ENCODE measurements around the gene DIPK1A.

Gene DIPK1A

GRCh38 chr1:92992877-92993276 lies 31.6 kb upstream of the DIPK1A start:
- TF ChIP-seq CREB1 (IDR thresholded peaks at IDR 0.05; ENCODE audit: low read depth), result no peak
- no peak for TF ChIP-seq EP300 (IDR thresholded peaks at IDR 0.05; ENCODE audit: borderline replicate concordance)
- TF ChIP-seq TAF1 (IDR thresholded peaks at IDR 0.05; ENCODE audit: low read depth), result no peak
- TF ChIP-seq TEAD4 (IDR thresholded peaks at IDR 0.05), result no peak
- TF ChIP-seq CEBPB (IDR thresholded peaks at IDR 0.05), result no peak
- TF ChIP-seq, protein P1, sequence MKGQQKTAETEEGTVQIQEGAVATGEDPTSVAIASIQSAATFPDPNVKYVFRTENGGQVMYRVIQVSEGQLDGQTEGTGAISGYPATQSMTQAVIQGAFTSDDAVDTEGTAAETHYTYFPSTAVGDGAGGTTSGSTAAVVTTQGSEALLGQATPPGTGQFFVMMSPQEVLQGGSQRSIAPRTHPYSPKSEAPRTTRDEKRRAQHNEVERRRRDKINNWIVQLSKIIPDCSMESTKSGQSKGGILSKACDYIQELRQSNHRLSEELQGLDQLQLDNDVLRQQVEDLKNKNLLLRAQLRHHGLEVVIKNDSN (IDR thresholded peaks at IDR 0.05), result no peak

DNA sequence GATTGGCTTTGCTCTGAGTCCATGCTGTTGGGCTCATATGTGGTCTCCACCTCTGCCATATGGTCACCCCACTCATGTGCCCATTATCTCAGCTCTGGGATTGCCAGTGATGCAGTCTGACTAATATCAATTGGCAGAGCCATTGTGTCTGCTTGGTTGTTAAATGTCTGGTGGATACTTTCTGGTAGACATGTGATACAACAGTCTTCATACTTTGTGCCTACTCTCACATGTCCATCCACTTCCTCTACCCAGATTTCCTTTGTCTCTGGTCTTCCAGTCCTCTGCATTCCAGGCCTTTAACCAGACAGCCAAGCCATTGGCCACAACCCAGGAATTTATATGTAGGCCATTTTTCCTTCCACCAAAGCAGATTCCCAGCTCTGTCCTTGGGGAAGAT lies 30.8 kb upstream of the DIPK1A start:
- no peak for TF ChIP-seq NFIC (IDR thresholded peaks at IDR 0.05)
- TF ChIP-seq ZBTB7A (IDR thresholded peaks at IDR 0.05; ENCODE audit: low read depth), result no peak
- TF ChIP-seq EGR1 (IDR thresholded peaks at IDR 0.05), result no peak
- TF ChIP-seq MAX (IDR thresholded peaks at IDR 0.05), result no peak
- no peak for TF ChIP-seq TCF12 (IDR thresholded peaks at IDR 0.05; ENCODE audit: low read depth)
- no peak for TF ChIP-seq RAD21 (IDR thresholded peaks at IDR 0.05; ENCODE audit: low read depth)

DNA sequence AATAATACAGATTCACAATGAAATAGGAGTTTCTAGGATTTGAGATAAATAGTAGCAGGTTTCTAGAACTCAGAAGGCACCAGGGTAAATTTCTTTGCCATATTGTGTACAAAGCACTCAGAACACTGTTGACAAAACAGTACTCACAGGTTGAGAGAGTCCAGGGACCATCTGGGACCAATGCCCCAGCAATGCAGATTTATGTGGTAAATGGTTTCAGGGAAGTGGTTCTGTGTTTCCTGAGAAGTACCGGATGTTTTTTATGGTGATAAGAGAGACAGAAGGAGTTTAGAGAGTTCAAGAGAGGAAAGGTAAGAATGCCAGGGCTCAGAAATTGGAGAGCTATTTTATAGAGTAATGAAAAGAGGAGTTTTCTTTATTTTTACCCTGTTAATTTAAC lies 29.6 kb upstream of the DIPK1A start:
- TF ChIP-seq NFIC (IDR thresholded peaks at IDR 0.05) (no peak), CEBPB (IDR thresholded peaks at IDR 0.05) (no peak), EP300 (IDR thresholded peaks at IDR 0.05; ENCODE audit: borderline replicate concordance) (no peak), MAX (IDR thresholded peaks at IDR 0.05) (no peak), TCF12 (IDR thresholded peaks at IDR 0.05; ENCODE audit: low read depth) (no peak), CREB1 (IDR thresholded peaks at IDR 0.05; ENCODE audit: low read depth) (no peak), ZBTB7A (IDR thresholded peaks at IDR 0.05; ENCODE audit: low read depth) (no peak), EGR1 (IDR thresholded peaks at IDR 0.05) (no peak), YY1 (IDR thresholded peaks at IDR 0.05; ENCODE audit: low read depth) (no peak), RAD21 (IDR thresholded peaks at IDR 0.05; ENCODE audit: low read depth) (no peak), FOXM1 (IDR thresholded peaks at IDR 0.05; ENCODE audit: borderline replicate concordance, low read depth) (no peak), TAF1 (IDR thresholded peaks at IDR 0.05; ENCODE audit: low read depth) (no peak), TEAD4 (IDR thresholded peaks at IDR 0.05) (no peak), REST (IDR thresholded peaks at IDR 0.05; ENCODE audit: low read depth) (no peak)
- TF ChIP-seq, protein P1 (IDR thresholded peaks at IDR 0.05), result no peak

- TF ChIP-seq, protein P1 (IDR thresholded peaks at IDR 0.05), result no peak
These were observed 28.8 kb upstream of the DIPK1A start for GRCh38 chr1:92989936-92990583.

DNA sequence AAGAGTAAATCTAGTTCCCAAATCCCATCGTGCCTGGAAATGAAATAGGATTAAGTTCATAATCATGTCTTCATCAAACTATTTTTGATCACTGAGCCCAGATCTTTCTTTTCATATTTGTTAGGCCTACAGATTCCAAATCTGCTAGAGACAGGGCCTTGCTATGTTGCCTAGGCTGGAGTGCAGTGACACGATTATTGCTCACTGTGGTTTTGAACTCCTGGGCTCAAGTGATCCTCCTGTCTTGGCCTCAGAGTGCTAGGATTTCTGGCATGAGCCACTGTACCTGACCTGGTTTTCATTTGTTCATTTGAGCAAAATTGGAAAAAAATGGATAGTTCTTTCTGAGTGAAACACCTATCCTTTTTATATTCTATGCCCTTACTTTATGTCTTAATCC lies 28.0 kb upstream of the DIPK1A start:
- TF ChIP-seq RAD21 (IDR thresholded peaks at IDR 0.05; ENCODE audit: low read depth) (no peak), NFIC (IDR thresholded peaks at IDR 0.05) (no peak), EP300 (IDR thresholded peaks at IDR 0.05; ENCODE audit: borderline replicate concordance) (no peak), CREB1 (IDR thresholded peaks at IDR 0.05; ENCODE audit: low read depth) (no peak), TEAD4 (IDR thresholded peaks at IDR 0.05) (no peak), MAX (IDR thresholded peaks at IDR 0.05) (no peak), YY1 (IDR thresholded peaks at IDR 0.05; ENCODE audit: low read depth) (no peak), EGR1 (IDR thresholded peaks at IDR 0.05) (no peak), ZBTB7A (IDR thresholded peaks at IDR 0.05; ENCODE audit: low read depth) (no peak), TAF1 (IDR thresholded peaks at IDR 0.05; ENCODE audit: low read depth) (no peak), CEBPB (IDR thresholded peaks at IDR 0.05) (no peak), REST (IDR thresholded peaks at IDR 0.05; ENCODE audit: low read depth) (no peak), TCF12 (IDR thresholded peaks at IDR 0.05; ENCODE audit: low read depth) (no peak), FOXM1 (IDR thresholded peaks at IDR 0.05; ENCODE audit: borderline replicate concordance, low read depth) (no peak)
- TF ChIP-seq, protein P1 (IDR thresholded peaks at IDR 0.05), result no peak
